DMS53 treated with DMSO at 0.1 percent for 48 hours (cell line): Measurements from ENCODE around the gene LGI4.
"Not testable (repeated sequence)": the region's sequence is repeated elsewhere in the genome, so short reads cannot be mapped to it uniquely, and the experiment has no call there.

Experiments used
- DNase-seq: peaks from one replicate; lab custom pipeline; 2025; ENCODE audit not compliant: unreplicated experiment; lab: John Stamatoyannopoulos, UW

The LGI4 gene

DNA sequence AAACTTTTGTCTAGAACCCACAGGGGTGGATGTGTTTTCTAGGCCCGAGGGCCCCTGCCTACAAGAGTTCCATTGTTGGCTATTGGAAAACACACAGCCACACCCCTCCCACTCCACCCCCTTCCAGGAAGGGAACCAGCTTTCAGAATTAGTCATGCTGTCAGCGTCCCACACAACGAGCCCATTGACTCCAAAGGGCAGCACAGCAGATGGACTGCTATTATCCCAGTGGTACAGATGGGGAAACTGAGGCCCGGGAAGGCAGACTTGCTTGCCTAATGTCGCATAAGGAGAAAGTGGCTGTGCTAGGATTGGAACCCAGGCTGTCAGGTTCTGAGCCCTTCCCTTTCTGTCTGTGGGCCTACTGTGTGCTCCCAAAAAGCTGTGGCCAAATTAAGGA is 27.3 kb downstream of the LGI4 start:
- DNase-seq = no peak

DNA sequence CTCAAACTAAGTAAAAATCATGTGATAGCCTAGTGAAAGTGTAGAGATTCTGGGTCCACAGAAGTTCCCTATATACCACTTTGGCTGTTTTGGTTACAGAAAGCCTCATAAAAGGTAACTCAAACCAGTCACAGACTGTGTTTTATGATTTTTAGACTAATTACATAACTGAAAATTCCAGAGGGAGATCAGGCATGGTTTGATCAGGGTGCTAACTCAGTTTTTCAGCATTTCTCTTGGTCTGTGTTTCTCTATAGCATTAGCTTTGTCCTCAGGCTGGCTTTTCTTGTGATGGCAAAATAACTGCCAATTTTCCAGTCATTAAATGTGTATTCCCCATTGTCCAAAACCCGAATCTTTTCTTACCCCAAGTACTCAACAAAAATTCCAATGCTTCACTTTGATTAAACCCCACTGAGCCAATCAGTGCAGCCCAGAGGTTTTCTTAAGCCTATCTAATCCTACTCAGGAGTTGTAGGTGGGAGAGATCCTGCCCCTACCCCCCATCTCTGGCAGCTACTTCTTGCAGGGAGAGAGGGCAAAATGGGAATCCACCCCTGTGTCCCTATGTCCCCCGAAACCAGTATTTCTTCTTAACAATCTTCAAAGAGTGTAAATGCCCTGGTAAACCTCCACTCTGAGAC is 27.8 kb downstream of the LGI4 start:
- no peak for DNase-seq

DNA sequence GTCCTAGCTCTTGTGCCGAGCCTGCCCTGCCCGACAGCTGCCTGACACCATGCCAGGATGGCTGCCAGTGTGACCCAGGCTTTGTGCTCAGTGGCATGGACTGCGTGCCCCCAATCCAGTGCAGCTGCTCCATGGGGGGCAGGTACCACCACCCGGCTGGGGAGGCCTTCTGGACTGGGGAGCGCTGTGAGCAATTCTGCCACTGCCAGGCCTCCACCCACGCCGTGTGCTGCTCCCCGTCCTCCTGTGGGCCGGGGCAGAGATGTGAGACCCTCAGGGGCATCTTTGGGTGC is 28.6 kb downstream of the LGI4 start:
- no peak for DNase-seq

DNA sequence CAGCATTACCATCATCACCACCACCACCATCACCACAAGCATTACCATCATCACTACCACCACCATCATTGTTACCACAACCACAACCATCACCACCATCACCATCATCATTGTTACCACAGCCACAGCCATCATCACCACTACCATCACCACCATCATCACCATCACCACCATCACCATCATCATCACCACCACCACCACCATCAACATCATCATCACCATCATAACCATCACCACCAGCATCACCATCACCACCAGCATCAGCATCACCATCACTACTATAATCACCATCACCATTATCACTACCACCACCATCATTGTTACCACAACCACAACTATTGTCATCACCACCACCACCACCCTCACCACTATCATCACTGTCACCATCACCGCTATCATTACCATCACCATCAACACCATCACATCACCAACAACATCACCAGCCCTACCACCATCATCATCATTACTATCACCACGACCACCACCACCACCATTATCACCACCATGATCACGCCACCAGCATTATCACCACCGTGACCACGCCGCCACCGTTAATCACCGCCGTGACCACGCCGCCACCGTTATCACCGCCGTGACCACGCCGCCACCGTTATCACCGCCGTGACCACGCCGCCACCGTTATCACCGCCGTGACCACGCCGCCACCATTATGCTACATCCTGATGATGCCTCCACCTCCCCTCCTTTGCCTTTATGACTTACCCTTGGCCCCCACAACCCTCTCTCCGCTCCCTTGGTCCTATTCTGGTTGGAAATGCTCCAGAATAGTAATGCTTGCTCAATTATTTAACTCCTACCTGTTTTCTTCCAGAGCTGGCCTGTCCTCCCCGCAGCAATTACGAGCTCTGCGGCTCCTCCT is 29.2 kb downstream of the LGI4 start:
- no peak for DNase-seq

DNA sequence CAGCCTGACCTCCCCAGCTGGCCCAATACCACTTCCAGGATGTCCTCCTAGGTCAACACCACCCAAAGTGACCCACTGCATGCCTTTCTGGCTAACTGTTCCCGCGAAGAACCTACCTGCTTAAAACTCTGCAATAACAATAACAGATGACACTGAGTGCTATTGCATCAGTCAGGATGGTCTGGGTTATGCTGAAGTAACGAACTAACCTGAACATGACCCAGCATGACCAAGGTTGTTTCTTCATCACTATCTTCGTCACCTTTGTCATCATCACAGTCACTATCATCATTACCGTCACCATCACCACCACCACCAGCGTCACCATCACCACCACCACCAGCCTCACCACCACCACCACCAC is 29.8 kb downstream of the LGI4 start:
- no peak for DNase-seq

DNA sequence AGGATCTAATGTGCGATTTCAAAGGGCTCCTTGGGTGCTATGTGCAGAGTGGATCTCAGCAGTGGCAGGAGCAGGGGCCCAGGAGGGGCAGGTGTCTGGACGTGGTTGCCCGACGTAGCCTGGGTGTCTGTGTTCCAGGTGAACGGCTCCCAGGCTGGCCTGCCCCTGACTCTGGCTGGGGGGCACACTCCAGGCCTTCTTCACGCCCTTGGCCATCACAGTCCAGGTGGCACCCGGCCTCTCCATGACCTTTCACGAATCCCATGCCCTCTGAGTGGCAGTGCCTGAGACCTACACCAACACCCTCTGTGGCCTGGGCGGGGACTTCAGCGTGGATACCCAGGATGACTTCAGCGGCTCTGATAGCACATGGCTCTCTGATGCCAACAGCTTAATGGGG is 30.5 kb downstream of the LGI4 start:
- no peak for DNase-seq

DNA sequence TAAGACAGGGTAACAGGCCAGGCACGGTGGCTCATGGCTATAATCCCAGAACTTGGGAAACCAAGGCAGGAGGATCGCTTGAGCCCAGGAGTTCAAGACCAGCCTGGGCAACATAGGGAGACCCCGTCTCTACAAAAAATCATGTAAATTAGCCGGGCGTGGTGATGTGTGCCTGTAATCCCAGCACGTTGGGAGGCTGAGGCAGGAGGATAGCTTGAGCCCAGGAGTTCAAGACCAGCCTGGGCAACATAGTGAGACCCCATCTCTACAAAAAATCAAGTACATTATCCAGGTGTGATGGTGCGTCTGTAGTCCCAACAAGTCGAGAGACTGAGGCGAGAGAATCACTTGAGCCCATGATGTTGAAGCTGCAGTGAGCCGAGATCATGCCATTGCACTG is 31.2 kb downstream of the LGI4 start:
- not testable (repeated sequence) for DNase-seq

DNA sequence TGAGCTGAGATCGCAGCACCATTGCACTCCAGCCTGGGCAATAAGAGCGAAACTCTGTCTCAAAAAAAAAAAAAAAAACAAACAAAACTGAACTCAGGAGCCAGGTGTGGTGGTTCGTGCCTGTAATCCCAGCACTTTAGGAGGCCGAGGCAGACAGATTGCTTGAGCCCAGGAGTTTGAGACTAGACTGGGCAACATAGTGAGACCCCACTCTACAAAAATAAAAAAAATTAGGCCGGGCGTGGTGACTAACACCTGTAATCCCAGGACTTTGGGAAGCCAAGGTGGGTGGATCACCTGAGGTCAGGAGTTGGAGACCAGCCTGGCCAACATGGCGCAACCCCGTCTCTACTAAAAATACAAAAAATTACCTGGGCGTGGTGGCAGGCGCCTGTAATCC is 32.9 kb downstream of the LGI4 start:
- not testable (repeated sequence) for DNase-seq

DNA sequence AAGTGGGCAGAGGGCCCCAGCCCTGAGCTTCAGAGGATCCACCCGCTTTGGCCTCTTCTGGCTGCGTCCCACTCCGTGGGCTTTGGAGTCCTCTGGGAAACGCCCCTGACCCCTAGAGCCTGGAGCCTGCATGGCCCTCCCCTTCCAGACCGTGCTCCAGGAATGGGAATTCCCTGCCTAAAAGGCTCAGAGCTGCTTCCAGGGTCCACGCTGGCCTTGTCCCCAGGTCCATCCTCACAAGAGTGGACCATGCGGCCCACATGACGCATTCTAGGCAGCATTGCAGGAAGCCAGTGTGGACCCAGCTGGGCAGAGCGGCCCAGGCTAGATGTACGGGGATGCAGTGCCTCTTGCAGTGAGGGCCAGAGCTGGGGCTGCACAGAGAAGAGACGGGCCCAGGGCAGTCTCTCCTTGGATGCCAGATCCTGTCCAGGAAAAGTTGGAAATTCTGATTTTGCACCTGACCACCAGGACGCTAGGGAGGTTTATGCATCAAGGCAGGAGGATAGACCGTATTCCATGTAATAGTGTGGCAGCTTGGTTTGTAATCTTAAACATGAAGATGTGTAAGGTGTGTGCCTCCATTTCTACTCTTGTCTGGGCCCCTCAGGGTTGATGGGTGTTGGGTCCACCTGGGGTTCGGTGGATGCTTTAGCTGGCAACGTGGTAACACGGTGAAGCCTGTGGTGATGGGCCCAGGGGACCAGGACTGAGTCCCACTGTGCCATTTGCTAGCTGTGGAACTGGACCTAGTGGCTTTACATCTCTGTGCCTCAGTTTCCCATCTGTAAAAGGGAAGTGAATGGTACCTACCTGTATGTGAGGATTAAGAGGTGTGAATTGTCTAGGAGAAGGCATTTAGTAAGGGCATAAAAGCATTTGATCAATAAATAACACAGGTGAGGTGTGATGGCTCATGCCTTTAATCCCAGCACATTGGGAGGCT is 34.0 kb downstream of the LGI4 start:
- DNase-seq = no peak

DNA sequence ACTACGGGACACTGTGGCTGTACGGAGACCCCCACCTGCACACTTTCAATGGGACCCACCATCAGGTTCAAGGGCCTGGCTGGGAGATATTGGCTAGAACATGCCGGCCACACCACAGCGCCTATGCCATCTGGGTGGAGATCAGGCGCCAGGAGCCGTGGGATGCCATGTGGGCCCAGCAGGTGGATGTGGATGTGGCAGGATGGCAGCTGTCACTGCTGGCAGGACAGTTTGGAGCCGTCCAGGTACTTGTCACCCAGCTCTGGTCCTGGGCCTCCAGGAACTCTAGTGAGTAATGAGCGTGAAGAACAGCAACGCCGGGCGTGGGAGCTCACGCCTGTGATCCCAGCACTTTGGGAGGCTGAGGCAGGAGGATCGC is 35.0 kb downstream of the LGI4 start:
- no peak for DNase-seq

DNA sequence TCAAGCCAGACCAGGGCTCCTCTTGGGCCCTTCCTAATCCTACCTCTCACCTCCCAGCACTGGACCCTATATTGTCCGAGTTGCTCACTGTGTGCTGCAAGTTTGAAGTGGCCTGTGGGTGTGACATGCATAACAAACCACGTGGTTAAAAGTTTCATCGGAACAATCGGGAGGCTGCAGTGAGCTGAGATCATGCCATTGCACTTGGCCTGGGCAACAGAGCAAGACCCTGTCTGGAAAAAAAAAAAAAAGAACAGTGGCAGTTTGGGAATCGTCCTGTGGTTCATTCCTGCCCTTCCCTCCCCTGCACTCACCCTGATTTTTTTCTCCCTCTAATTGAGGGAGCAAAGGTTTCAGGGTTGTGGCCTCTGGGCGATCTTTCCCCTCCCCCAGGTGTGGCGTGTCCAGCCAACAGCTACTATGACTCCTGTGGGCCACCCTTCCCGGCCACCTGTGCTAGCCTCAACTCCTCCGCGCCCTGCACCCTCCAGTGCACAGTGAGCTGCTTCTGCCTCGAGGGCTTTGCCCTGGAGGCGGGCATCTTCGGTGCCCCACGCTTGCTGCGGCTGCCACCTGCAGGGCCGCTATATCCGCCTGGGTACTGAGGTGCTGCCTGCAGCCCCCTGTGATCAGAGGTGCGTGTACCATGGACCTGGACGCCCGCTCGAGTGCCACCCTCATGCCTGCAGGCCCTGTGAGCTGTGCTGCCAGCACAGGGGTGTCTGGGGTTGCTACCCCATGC is 35.5 kb downstream of the LGI4 start:
- DNase-seq = no peak

DNA sequence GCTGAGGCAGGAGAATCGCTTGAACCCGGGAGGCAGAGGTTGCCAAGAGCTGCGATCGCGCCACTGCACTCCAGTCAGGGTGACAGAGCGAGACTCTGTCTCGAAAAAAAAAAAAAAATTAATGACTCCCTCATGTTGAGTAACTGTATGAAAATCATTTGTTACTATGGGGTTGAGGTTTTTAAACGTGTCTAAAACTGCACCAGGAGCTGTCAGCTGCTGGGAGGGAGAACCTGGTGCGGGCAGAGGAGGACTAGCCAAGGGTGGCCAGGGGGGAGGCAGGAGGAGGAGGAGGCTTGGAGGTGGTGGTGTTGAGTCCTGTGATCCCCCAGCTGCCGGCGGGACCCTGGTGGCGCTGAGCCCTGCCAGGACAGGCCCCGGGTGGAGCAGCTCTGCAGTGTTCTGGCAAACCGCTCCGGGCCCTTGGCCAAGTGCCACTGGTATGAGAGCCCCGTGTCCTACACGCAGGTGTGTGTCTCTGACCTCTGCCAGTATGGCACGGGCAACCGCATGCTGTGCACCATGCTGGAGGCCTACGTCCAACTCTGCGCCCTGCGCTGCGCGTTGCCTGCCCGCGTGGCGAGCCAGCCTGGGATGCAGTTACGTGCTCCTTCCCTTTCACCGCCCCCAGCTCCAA is 36.3 kb downstream of the LGI4 start:
- no peak for DNase-seq

DNA sequence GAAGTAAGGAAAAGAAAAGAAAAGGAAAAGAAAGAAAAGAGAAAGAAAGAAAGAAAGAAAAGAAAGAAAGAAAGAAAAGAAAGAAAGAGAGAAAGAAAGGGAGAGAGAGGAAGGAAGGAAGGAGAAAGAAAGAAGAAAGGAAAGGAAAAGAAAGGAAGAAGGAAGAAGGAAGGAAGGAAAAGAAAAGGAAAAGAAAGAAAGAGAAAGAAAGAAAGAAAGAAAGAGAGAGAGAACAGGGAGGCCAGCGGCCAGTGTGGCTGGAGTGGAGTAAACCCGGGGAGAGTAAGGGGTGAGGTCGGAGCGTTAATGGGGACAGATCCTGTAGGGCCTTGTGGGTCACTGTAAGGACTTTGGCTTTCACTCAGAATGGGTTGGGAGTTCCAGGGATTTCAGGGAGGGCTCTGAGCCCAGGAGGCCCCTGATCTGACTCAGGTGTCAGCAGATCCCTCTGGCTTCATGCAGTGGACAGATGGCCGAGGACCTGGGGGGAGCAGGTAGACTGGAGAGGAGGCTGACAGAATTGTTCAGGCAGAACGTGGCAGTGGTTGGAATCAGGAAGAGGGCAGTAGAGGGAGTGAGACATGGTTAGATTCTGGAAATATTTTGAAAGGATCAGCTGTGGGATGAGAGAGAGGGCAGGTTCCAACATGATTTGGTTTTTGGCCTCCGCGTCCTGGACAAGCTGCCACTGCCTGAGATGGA is 39.0 kb downstream of the LGI4 start:
- no peak for DNase-seq

DNA sequence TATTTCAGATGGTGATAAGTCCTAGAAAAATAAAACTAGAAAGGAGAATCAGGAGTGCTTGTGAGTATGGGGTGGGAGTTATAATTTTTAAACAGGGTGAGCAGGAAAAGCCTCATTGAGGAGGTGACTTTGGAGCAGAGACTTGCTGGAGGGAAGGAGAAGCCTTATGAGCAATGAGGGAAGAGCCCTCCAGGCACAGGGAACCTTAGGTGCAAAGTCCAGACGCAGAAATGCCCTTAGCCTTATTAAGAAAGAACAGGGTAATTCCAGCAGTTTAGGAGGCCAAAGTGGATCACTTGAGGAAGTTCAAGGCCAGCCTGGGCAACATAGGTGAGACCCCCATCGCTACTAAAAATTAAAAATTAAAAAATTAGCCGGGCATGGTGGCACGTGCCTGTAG is 40.2 kb downstream of the LGI4 start:
- DNase-seq = no peak

DNA sequence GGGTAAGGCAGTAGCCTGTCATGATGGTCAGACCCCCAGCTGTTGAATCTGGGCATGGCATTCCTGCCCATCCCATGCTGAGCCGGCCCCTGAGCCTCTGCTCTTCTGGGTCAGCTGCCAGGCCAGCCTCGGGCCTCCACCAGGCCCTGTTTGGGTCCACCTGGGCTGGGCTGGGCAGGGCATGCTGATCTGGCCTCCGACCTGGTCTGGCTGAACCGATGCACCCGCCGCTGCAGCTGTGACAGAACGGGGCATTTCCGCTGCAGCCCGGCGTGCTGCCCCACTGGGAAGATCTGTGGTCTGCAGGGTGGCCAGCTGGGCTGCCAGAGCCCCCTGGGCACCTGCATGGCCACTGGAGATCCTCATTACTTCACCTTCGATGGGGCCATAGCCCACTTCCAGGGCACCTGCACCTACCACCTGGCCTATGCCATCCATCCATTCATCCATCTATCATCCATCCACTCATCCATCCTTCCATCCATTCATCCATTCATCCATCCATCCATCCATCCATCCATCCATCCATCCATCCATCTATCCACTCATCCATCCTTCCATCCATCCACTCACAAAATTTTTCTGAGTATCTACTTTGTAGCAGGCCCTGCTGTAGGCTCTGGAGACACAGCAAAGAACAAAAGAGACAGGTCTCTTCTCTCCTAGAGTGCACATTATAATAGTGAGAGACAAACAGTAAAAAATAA is 40.8 kb downstream of the LGI4 start:
- DNase-seq = no peak

DNA sequence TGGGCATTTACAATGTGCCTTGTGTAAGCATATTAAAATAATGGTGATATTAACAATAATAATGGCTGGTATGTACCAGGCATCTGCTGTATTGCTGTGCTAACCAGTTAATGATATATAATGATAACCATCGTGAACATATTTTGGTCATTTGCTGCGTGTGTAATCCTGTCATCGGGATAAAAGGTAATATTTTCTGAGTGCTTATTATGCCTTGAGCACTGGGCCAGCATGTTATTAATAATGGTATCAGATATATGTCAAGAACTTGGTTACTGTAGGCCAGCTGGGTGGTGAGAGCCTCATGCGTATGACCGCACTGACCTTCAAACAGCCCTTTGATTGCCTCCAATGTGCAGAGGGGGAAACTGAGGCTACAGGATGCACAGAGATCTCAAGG is 41.4 kb downstream of the LGI4 start:
- no peak for DNase-seq

DNA sequence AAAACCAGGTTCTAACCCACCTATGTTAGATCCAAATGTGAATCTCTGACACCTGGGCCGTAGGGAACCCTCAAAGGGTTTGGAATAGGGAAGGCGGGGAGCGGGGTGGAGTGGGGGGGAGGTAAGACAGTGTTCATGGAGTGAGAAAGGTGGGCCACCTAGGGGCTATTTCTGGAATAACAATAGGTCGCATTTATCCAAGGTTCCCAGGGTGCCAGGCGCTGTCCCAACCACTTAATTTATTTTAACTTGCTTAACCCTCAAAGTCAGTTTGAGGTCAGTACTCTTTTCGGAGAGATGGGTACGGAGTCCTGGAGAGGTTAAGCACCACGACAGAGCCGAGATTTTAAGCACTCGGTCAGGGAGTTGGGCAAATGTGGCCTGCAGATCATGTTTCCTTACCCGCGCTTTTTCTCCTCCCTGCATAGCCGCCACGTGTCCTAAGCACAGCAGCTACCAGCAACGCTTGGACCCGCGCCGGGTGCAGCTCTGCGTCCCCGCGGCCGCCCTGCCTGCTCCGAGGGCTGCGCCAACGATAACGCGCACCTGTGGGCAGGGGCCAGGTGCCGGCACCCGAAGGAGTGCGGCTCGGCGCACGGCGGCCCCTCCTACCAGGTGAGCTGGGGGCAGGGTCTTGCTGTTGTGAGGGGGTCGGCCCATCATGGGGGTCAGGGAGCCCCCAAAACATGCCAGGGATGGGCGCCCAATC is 44.2 kb downstream of the LGI4 start:
- peak; percentile 87 for DNase-seq

DNA sequence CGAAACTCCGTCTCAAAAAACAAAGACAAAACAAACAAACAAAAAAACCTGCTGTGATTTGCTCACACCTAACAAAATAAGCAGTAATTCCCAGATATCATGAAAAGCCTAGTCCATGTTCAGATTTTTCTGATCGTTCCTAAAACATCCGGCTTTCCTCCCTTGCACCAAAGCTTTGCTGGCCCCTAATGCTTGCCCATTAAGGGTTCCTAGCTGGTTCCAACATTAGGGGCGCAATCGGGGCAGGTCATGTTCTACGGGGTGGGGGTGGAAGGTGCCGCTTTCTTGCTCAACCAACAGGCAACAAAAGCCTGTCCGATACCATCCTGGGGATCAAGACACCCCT is 44.7 kb downstream of the LGI4 start:
- DNase-seq = no peak

DNA sequence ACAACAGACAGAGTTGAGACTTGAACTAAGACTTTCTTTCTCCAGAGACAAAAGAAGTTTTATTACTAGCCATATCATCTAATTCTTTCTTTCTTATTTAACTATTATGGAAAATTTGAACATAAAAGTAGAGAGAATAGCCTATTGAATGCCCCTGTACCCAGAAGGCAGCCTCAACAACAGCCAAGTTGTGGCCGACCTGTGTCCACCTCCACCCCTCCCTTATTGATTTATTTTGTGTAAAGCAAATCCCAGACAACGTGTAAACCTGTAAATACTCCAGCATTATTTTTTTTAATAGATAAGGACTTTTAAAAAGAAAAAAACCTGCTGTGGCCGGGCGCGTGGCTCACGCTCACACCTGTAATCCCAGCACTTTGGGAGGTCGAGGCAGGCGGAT is 45.3 kb downstream of the LGI4 start:
- no peak for DNase-seq
